Glutamatergic neuron (in vitro differentiated cells): ENCODE results near the gene ALKBH6. TPM values are rescaled to one million over a fixed set of nuclear protein-coding genes. Genes with fewer than 3 reads are reported as not detected.

ENCODE experiments used
- DNase-seq: peaks from one replicate; pipeline ENCODE4 v3.0.0; 2022
- H3K27ac Mint-ChIP-seq: one replicate; pipeline ENCODE4 v1.8.0; 2020; ENCODE audit warnings: mild to moderate bottlenecking, mixed read lengths, inconsistent platforms; ENCODE audit not compliant: unreplicated experiment
- H3K27me3 Mint-ChIP-seq: one replicate; pipeline ENCODE4 v1.8.0; 2020; ENCODE audit warnings: mild to moderate bottlenecking, moderate library complexity, mixed read lengths, inconsistent platforms; ENCODE audit not compliant: unreplicated experiment
- H3K36me3 Mint-ChIP-seq: one replicate; pipeline ENCODE4 v1.8.0; 2020; ENCODE audit warnings: mild to moderate bottlenecking, mixed read lengths, inconsistent platforms; ENCODE audit not compliant: unreplicated experiment
- H3K4me1 Mint-ChIP-seq: one replicate; pipeline ENCODE4 v1.8.0; 2020; ENCODE audit warnings: mild to moderate bottlenecking, low read depth, mixed read lengths, inconsistent platforms; ENCODE audit not compliant: unreplicated experiment
- H3K4me3 Mint-ChIP-seq: one replicate; pipeline ENCODE4 v1.8.0; 2020; ENCODE audit warnings: mild to moderate bottlenecking, mixed read lengths, inconsistent platforms; ENCODE audit not compliant: unreplicated experiment
- H3K9me3 Mint-ChIP-seq: one replicate; pipeline ENCODE4 v1.8.0; 2020; ENCODE audit warnings: mild to moderate bottlenecking, moderate library complexity, mixed read lengths, inconsistent platforms; ENCODE audit not compliant: unreplicated experiment
- total RNA-seq: library from RNA; stranded (reverse); fragmentation: NEBNext Ultra II Directional; extraction: Animal tissue kit (Norgen Biotek cat#: 25700); gene quantifications from one replicate; pipeline ENCODE4 v1.2.1, GENCODE V29; 2021; ENCODE audit not compliant: unreplicated experiment
- TF ChIP-seq, protein P1 (sequence below): fragments of 200-600 bp; sonication (generic); IDR thresholded peaks from one replicate; pipeline ENCODE4 v1.5.0; 2021; ENCODE audit not compliant: partially characterized antibody, unreplicated experiment

Gene ALKBH6
- total RNA-seq, 1 donor from 2014 or later = 29.5 TPM

DNA sequence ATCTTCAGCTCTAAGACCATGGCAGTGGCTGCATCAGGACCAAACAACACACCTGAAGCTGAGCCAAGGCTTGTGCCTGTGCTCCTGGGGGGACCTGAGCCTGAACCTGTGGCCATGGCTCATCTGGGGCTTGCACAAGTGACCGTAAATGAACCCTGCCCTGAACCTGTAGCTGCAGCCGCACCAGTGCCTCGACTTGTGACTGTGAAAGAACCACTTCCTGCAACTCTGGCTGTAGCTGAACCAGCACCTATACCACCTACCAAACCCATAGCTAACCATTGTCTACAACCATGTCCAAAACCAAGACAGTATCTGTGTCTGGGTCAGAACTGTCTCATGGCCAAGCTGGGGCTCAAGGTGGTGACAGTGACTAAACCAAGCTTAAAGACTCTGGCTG is 47.2 kb downstream of the ALKBH6 start:
- TF ChIP-seq, protein P1, sequence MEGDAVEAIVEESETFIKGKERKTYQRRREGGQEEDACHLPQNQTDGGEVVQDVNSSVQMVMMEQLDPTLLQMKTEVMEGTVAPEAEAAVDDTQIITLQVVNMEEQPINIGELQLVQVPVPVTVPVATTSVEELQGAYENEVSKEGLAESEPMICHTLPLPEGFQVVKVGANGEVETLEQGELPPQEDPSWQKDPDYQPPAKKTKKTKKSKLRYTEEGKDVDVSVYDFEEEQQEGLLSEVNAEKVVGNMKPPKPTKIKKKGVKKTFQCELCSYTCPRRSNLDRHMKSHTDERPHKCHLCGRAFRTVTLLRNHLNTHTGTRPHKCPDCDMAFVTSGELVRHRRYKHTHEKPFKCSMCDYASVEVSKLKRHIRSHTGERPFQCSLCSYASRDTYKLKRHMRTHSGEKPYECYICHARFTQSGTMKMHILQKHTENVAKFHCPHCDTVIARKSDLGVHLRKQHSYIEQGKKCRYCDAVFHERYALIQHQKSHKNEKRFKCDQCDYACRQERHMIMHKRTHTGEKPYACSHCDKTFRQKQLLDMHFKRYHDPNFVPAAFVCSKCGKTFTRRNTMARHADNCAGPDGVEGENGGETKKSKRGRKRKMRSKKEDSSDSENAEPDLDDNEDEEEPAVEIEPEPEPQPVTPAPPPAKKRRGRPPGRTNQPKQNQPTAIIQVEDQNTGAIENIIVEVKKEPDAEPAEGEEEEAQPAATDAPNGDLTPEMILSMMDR = no peak
- Mint-ChIP-seq H3K9me3 (no peaks in the 10 kb centered on the region), H3K4me3 (no peak overlapping the region), H3K27ac (no peak overlapping the region), H3K4me1 (no peaks in the 10 kb centered on the region), H3K36me3 (no peaks in the 10 kb centered on the region), H3K27me3 (peaks cover 7% of the 10 kb centered on the region)
- no peak for DNase-seq

DNA sequence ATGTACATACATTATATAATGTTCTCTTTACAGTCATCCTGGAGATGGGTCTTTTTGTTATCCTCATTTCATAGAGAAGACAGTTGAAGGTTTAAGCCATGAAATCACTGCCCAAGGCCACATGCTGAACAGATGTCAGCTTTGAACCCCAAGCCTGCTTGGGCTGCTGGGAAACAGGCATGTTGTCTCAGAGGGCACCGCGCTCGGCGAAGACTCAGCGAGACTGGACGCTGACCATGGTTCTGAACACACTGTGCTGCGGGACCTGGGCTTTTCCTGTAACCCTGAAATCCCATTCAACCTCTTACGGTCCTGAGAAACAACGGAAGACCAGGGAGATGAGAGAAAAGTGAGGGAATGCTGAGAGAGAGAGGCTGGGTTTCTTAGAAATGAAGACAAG is 50.5 kb downstream of the ALKBH6 start:
- H3K9me3 Mint-ChIP-seq = no peaks in the 10 kb centered on the region
- H3K36me3 Mint-ChIP-seq = no peaks in the 10 kb centered on the region
- no peak for DNase-seq
- no peak overlapping the region for H3K4me3 Mint-ChIP-seq
- TF ChIP-seq, protein P1 = no peak
- no peak overlapping the region for H3K27ac Mint-ChIP-seq
- no peaks in the 10 kb centered on the region for H3K4me1 Mint-ChIP-seq
- H3K27me3 Mint-ChIP-seq = peaks cover 12% of the 10 kb centered on the region

DNA sequence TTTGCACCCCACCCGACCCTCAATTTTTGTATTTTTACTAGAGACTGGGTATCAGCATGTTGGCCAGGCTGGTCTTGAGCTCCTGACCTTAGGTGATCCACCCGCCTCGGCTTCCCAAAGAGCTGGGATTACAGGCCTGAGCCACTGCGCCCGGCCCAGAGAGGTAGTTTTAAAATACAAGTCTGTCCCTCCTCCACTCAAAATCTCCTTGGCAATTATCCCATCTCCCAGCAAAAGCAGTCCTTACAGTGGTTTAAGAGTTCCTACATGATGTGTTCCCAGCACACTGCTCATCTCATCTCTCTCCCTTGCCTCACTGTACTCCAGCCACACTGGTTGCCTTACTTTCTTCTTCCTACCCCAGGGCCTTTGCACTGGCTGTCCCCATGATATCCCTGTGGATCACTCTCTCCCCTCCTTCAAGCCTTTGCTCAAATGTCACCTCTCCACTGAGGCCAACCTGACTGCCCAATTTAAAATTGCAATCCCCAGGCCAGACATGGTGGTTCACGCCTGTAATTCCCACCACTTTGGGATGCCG is 53.5 kb downstream of the ALKBH6 start:
- no peak overlapping the region for H3K27ac Mint-ChIP-seq
- H3K4me1 Mint-ChIP-seq = no peaks in the 10 kb centered on the region
- H3K4me3 Mint-ChIP-seq = peak overlapping the region; percentile 27
- DNase-seq = no peak
- peaks cover 2% of the 10 kb centered on the region for H3K9me3 Mint-ChIP-seq
- H3K36me3 Mint-ChIP-seq = peaks cover 4% of the 10 kb centered on the region
- TF ChIP-seq, protein P1 = no peak
- peaks cover 13% of the 10 kb centered on the region for H3K27me3 Mint-ChIP-seq

DNA sequence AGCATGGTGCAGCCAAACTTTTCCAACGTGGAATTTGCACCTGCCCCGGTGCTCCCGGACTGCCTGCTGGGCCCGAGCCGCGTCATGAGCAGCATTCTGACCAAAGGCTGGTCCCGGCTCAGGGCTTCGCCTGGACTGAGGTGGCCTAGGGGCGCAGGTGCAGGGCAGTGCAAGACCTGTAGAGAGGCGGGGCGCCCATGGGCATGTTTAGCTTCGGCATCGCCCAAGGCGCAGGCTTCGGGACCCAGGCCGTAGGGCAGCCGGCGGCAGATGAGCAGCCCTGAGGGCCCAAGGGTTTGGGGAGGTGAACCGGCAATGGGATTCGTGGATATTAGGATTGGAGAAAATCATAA is 54.1 kb downstream of the ALKBH6 start:
- Mint-ChIP-seq H3K27ac (no peak overlapping the region), H3K4me1 (no peaks in the 10 kb centered on the region), H3K9me3 (peaks cover 2% of the 10 kb centered on the region), H3K36me3 (peaks cover 4% of the 10 kb centered on the region), H3K4me3 (no peak overlapping the region), H3K27me3 (peaks cover 14% of the 10 kb centered on the region)
- TF ChIP-seq, protein P1 = no peak
- no peak for DNase-seq

Other genes starting within 250 kb of the ALKBH6 start
- gene ARHGAP33, start 238.6 kb downstream of the ALKBH6 start, total RNA-seq = 180 TPM
- gene PRODH2, start 201.4 kb downstream of the ALKBH6 start, total RNA-seq = 0.64 TPM
- 4.7 TPM for gene NPHS1, start 161.7 kb downstream of the ALKBH6 start, total RNA-seq
- gene KIRREL2, start 157.3 kb downstream of the ALKBH6 start, total RNA-seq = 47.1 TPM
- 618 TPM for gene APLP1, start 145.6 kb downstream of the ALKBH6 start, total RNA-seq
- 7.6 TPM for gene NFKBID, start 113.7 kb downstream of the ALKBH6 start, total RNA-seq
- not detected for gene HCST, start 111.7 kb downstream of the ALKBH6 start, total RNA-seq
- not detected for gene TYROBP, start 105.9 kb downstream of the ALKBH6 start, total RNA-seq
- gene LRFN3, start 77.8 kb downstream of the ALKBH6 start, total RNA-seq = 40.6 TPM
- gene SDHAF1, start 19.0 kb downstream of the ALKBH6 start, total RNA-seq = 17.7 TPM
- gene SYNE4, start 5.4 kb downstream of the ALKBH6 start, total RNA-seq = 2.0 TPM
- gene CLIP3, start 18.7 kb upstream of the ALKBH6 start, total RNA-seq = 146 TPM
- 10.1 TPM for gene THAP8, start 40.1 kb upstream of the ALKBH6 start, total RNA-seq
- 5.5 TPM for gene WDR62, start 40.7 kb upstream of the ALKBH6 start, total RNA-seq
- not detected for gene OVOL3, start 96.9 kb upstream of the ALKBH6 start, total RNA-seq
- 79.2 TPM for gene POLR2I, start 100.7 kb upstream of the ALKBH6 start, total RNA-seq
- gene TBCB, start 101.3 kb upstream of the ALKBH6 start, total RNA-seq = 337 TPM
- gene CAPNS1, start 125.9 kb upstream of the ALKBH6 start, total RNA-seq = 478 TPM
- gene COX7A1, start 138.2 kb upstream of the ALKBH6 start, total RNA-seq = 62.3 TPM
- 5.6 TPM for gene ZNF565, start 200.5 kb upstream of the ALKBH6 start, total RNA-seq
- gene ZNF146, start 200.9 kb upstream of the ALKBH6 start, total RNA-seq = 59.6 TPM